ENCODE data around the gene MAGEC1. TPM values are rescaled to one million over a fixed set of nuclear protein-coding genes. Genes with fewer than 3 reads are reported as not detected.

Gene MAGEC1
- total RNA-seq, result not detected in 2 replicates

DNA sequence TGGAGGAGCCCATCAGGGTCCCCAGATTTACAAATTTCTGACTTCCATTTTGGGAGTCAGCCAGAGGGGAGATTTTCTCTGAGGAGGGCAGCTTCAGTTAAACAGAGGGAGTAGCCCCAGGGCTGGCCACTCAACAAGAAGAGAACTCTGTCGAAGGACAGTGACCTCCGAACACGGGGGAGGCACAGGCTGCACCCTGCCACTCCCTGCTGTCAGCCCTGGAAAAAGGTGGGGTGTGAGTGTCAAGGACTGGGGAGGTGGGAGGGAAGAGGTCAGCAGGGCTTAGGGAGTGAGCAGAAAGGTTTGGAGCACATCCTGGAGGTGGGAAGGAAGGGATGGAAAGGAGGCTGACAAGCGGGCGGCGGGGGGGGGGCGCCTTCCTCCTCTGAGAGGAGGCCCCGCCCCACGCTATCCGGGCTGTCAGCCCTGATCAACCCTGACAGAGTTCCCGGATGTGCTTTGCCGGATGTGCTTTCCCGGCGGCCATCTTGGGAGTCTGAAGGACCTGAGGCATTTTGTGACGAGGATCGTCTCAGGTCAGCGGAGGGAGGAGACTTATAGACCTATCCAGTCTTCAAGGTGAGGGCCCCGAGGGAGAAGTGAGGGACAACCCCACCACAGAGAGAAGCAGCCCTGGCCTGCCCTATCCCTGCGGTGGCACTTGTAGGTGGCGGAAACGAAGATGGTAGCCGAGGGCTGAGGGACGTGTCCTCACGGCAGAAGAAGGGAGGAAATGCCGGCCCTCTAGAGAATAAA lies at the start of gene MAGEC1:
MAGEC1 (plus strand) TSS at position 495 of the 756 bp plus-strand sequence. CDS start 1,179 bp downstream, outside the sequence.

Other genes starting within 250 kb of the MAGEC1 start
- not detected in 2 replicates for gene SPANXD, start 205.2 kb upstream of the MAGEC1 start, total RNA-seq
- not detected in 2 replicates for gene MAGEC3, start 65.6 kb upstream of the MAGEC1 start, total RNA-seq

Data from placental pericyte (primary cell).